DOHH2 (cell line): ENCODE data around the gene PRKG2.

ENCODE experiments used
- H3F3A ChIP-seq: fragments of 200-600 bp; sonication (generic), shearing (Covaris generic); 2 replicates; pipeline ENCODE4 v1.6.0; 2016; ENCODE audit warnings: antibody characterized with exemption, mild to moderate bottlenecking; ENCODE audit not compliant: control insufficient read depth, insufficient read depth
- H3K27ac ChIP-seq: fragments of 200-600 bp; sonication (generic); 2 replicates; pipeline ENCODE4 v1.5.1; 2014; ENCODE audit warnings: low read depth, mild to moderate bottlenecking, low read length, moderate library complexity
- H3K27me3 ChIP-seq: fragments of 200-600 bp; sonication (generic); 2 replicates; pipeline ENCODE4 v1.6.1; 2014; ENCODE audit warnings: mild to moderate bottlenecking, low read length, mixed read lengths; ENCODE audit not compliant: control insufficient read depth
- H3K36me3 ChIP-seq: fragments of 200-600 bp; sonication (generic); 2 replicates; pipeline ENCODE4 v1.6.1; 2014; ENCODE audit warnings: mild to moderate bottlenecking, low read length, moderate library complexity, mixed read lengths; ENCODE audit not compliant: control insufficient read depth
- H3K4me1 ChIP-seq: fragments of 200-600 bp; sonication (generic); 2 replicates; pipeline ENCODE4 v1.6.1; 2014; ENCODE audit warnings: mild to moderate bottlenecking, low read length, mixed read lengths; ENCODE audit not compliant: control insufficient read depth
- H3K4me2 ChIP-seq: fragments of 200-600 bp; sonication (generic); 2 replicates; pipeline ENCODE4 v1.6.0; 2014; ENCODE audit warnings: mild to moderate bottlenecking, low read length, moderate library complexity
- H3K4me3 ChIP-seq: fragments of 200-600 bp; sonication (generic); 2 replicates; pipeline ENCODE4 v1.5.1; 2014; ENCODE audit warnings: mild to moderate bottlenecking, low read length, mixed read lengths
- H3K79me2 ChIP-seq: fragments of 200-600 bp; sonication (generic); 2 replicates; pipeline ENCODE4 v1.6.1; 2014; ENCODE audit warnings: mild to moderate bottlenecking, low read length, mixed read lengths; ENCODE audit not compliant: control insufficient read depth
- H3K9me2 ChIP-seq: fragments of 200-600 bp; sonication (generic); replicated peaks from 2 replicates; pipeline ENCODE4 v1.6.1; 2014; ENCODE audit warnings: mild to moderate bottlenecking, low read length, mixed read lengths; ENCODE audit not compliant: control insufficient read depth
- H3K9me3 ChIP-seq: fragments of 200-600 bp; sonication (generic); 2 replicates; pipeline ENCODE4 v1.6.1; 2014; ENCODE audit warnings: antibody characterized with exemption, low read length, mixed read lengths; ENCODE audit not compliant: control insufficient read depth, insufficient read depth
- H4K20me1 ChIP-seq: fragments of 200-600 bp; sonication (generic); 2 replicates; pipeline ENCODE4 v1.6.0; 2014; ENCODE audit warnings: low read depth, mild to moderate bottlenecking, antibody characterized with exemption, low read length, moderate library complexity; ENCODE audit not compliant: control insufficient read depth, insufficient read depth
- CTCF ChIP-seq: fragments of 200-600 bp; sonication (generic); IDR thresholded peaks from one replicate; pipeline ENCODE4 v1.5.1; 2014; ENCODE audit warnings: antibody characterized with exemption, mild to moderate bottlenecking, low read depth, low read length; ENCODE audit not compliant: poor library complexity, severe bottlenecking
- EZH2phosphoT487 ChIP-seq: fragments of 200-600 bp; sonication (generic); IDR thresholded peaks from 2 replicates; pipeline ENCODE4 v1.6.1; 2017; ENCODE audit warnings: borderline replicate concordance, mild to moderate bottlenecking, antibody characterized with exemption, low read length, moderate library complexity, mixed read lengths

The PRKG2 gene

GRCh38 chr4:81196126-81196650, 18.8 kb downstream of the PRKG2 start:
- Histone ChIP-seq H3K4me3 (no peak overlapping the region), H3K79me2 (no peaks in the 10 kb centered on the region), H3K27ac (no peak overlapping the region), H3K36me3 (no peaks in the 10 kb centered on the region), H4K20me1 (no peaks in the 10 kb centered on the region), H3K27me3 (no peaks in the 10 kb centered on the region), H3F3A (no peaks in the 10 kb centered on the region), H3K4me2 (no peak overlapping the region), H3K9me3 (no peaks in the 10 kb centered on the region), H3K4me1 (no peaks in the 10 kb centered on the region), H3K9me2 (no peaks in the 10 kb centered on the region)
- TF ChIP-seq EZH2phosphoT487: no peak
- no peak for TF ChIP-seq CTCF

GRCh38 chr4:81195475-81195874, 19.5 kb downstream of the PRKG2 start:
- no peak overlapping the region for H3K4me3 ChIP-seq
- H3K27ac ChIP-seq: no peak overlapping the region
- no peaks in the 10 kb centered on the region for H4K20me1 ChIP-seq
- no peak overlapping the region for H3K4me2 ChIP-seq
- no peaks in the 10 kb centered on the region for H3K4me1 ChIP-seq
- no peak for TF ChIP-seq EZH2phosphoT487
- TF ChIP-seq CTCF: no peak
- H3K9me3 ChIP-seq: no peaks in the 10 kb centered on the region
- H3K79me2 ChIP-seq: no peaks in the 10 kb centered on the region
- H3K27me3 ChIP-seq: no peaks in the 10 kb centered on the region
- no peaks in the 10 kb centered on the region for H3K9me2 ChIP-seq
- H3F3A ChIP-seq: no peaks in the 10 kb centered on the region
- no peaks in the 10 kb centered on the region for H3K36me3 ChIP-seq

- no peaks in the 10 kb centered on the region for H3K9me2 ChIP-seq
- H4K20me1 ChIP-seq: no peaks in the 10 kb centered on the region
- no peaks in the 10 kb centered on the region for H3K9me3 ChIP-seq
- H3F3A ChIP-seq: no peaks in the 10 kb centered on the region
- H3K79me2 ChIP-seq: no peaks in the 10 kb centered on the region
- H3K4me2 ChIP-seq: no peak overlapping the region
- no peaks in the 10 kb centered on the region for H3K27me3 ChIP-seq
- H3K4me1 ChIP-seq: no peaks in the 10 kb centered on the region
- TF ChIP-seq CTCF (no peak), EZH2phosphoT487 (no peak)
- H3K4me3 ChIP-seq: no peak overlapping the region
- H3K36me3 ChIP-seq: no peaks in the 10 kb centered on the region
- no peak overlapping the region for H3K27ac ChIP-seq
These were observed 20.7 kb downstream of the PRKG2 start for GRCh38 chr4:81194286-81194685.
